ENCODE measurements around the gene HCAR3. TPM values are rescaled to one million over a fixed set of nuclear protein-coding genes. Genes with fewer than 3 reads are reported as not detected.
"Not testable (repeated sequence)": the region's sequence is repeated elsewhere in the genome, so short reads cannot be mapped to it uniquely, and the experiment has no call there.

The HCAR3 gene
- total RNA-seq, 8 experiments from 2014 or later, result 0.17 to 0.33 TPM; not detected in 6

- in situ Hi-C loops (cut with MboI; ENCODE audit: low pct_unique_long_range_greater_than_20kb in 2 of 9, low sequenced_read_pairs in 9 of 9, unreplicated experiment in 9 of 9), result loop anchor here in 1 of 9 experiments (25.0 kb wide), 1 partner anchor 95 kb away; no protein-coding TSS in a partner anchor
- ATAC-seq (replicated peaks in 6 of 8), result no peak
Measured at GRCh38 chr12:122732611-122733010, 16.0 kb upstream of the HCAR3 start.

GRCh38 chr12:122732170-122732569 lies 15.6 kb upstream of the HCAR3 start:
- H3K27ac ChIP-seq, result no peak overlapping the region
- in situ Hi-C loops (cut with MboI; ENCODE audit: low pct_unique_long_range_greater_than_20kb in 2 of 9, low sequenced_read_pairs in 9 of 9, unreplicated experiment in 9 of 9), result loop anchor here in 1 of 9 experiments (25.0 kb wide), 1 partner anchor 95 kb away; no protein-coding TSS in a partner anchor
- H3K4me1 ChIP-seq (replicated peaks in 1 of 2), result no peaks in the 10 kb centered on the region
- no peak for ATAC-seq (replicated peaks in 6 of 8)
- no peak overlapping the region for H3K4me3 ChIP-seq
- 60 to 100% (median 84%) methylated on average over 1 to 3 of the region's 3 CpGs; no CpG with 5 or more reads in 4 of the 10 experiments for WGBS, 10 experiments

More at GRCh38 chr12:122732611-122733010, 16.0 kb upstream of the HCAR3 start:
- Histone ChIP-seq H3K4me1 (replicated peaks in 1 of 2) (no peaks in the 10 kb centered on the region), H3K27ac (no peak overlapping the region), H3K4me3 (no peak overlapping the region)
- WGBS, 10 experiments, result 53 to 92% (median 68%) methylated on average over 1 to 3 of the region's 4 CpGs; no CpG with 5 or more reads in 1 of the 10 experiments

- in situ Hi-C loops (cut with MboI; ENCODE audit: low pct_unique_long_range_greater_than_20kb in 2 of 9, low sequenced_read_pairs in 9 of 9, unreplicated experiment in 9 of 9), result loop anchor here in 1 of 9 experiments (25.0 kb wide), 1 partner anchor 93 kb away; no protein-coding TSS in a partner anchor
- Histone ChIP-seq H3K4me3 (no peak within 1 kb of the TSS), H3K4me1 (replicated peaks in 1 of 2) (no peaks in the 10 kb centered on the region), H3K27ac (no peak within 1 kb of the TSS)
- WGBS, 10 experiments, result 25 to 100% (median 75%) methylated on average over 1 to 16 of the region's 32 CpGs; no CpG with 5 or more reads in 3 of the 10 experiments
- no peak for ATAC-seq (replicated peaks in 6 of 8)
Measured at GRCh38 chr12:122730215-122731014, 13.8 kb upstream of the HCAR3 start, which contains the start of gene HCAR1. TSS of gene HCAR1 (minus strand) at chr12:122730844. CDS start at chr12:122730339, 505 bp downstream.

- no peak overlapping the region for H3K4me3 ChIP-seq
- no peaks in the 10 kb centered on the region for H3K4me1 ChIP-seq (replicated peaks in 1 of 2)
- no peak overlapping the region for H3K27ac ChIP-seq
- in situ Hi-C loops (cut with MboI; ENCODE audit: low pct_unique_long_range_greater_than_20kb in 2 of 9, low sequenced_read_pairs in 9 of 9, unreplicated experiment in 9 of 9), result loop anchor here in 1 of 9 experiments (25.0 kb wide), 1 partner anchor 92 kb away; no protein-coding TSS in a partner anchor
- 60 to 100% (median 88%) methylated on average over 1 to 17 of the region's 27 CpGs; no CpG with 5 or more reads in 3 of the 10 experiments for WGBS, 10 experiments
- ATAC-seq (replicated peaks in 6 of 8), result no peak
Measured at GRCh38 chr12:122729583-122730214, 13.1 kb upstream of the HCAR3 start.

GRCh38 chr12:122726080-122726558 lies 9.5 kb upstream of the HCAR3 start:
- no peaks in the 10 kb centered on the region for H3K4me1 ChIP-seq (replicated peaks in 1 of 2)
- no peak overlapping the region for H3K27ac ChIP-seq
- H3K4me3 ChIP-seq, result no peak overlapping the region
- 55 to 100% (median 67%) methylated on average over 1 to 5 of the region's 5 CpGs for WGBS, 10 experiments
- ATAC-seq (replicated peaks in 6 of 8), result no peak
- in situ Hi-C loops (cut with MboI; ENCODE audit: low pct_unique_long_range_greater_than_20kb in 2 of 9, low sequenced_read_pairs in 9 of 9, unreplicated experiment in 9 of 9), result loop anchor here in 1 of 9 experiments (25.0 kb wide), 1 partner anchor 89 kb away; no protein-coding TSS in a partner anchor

- Histone ChIP-seq H3K27ac (no peak overlapping the region), H3K4me3 (no peak overlapping the region), H3K4me1 (replicated peaks in 1 of 2) (no peaks in the 10 kb centered on the region)
- in situ Hi-C loops (cut with MboI; ENCODE audit: low pct_unique_long_range_greater_than_20kb in 2 of 9, low sequenced_read_pairs in 9 of 9, unreplicated experiment in 9 of 9), result loop anchor here in 1 of 9 experiments (25.0 kb wide), 1 partner anchor 88 kb away; no protein-coding TSS in a partner anchor
- WGBS, 10 experiments, result 60 to 95% (median 76%) methylated on average over 1 to 6 of the region's 6 CpGs; no CpG with 5 or more reads in 1 of the 10 experiments
- no peak for ATAC-seq (replicated peaks in 6 of 8)
Measured at GRCh38 chr12:122725452-122726079, 9.0 kb upstream of the HCAR3 start.

- in situ Hi-C loops (cut with MboI; ENCODE audit: low pct_unique_long_range_greater_than_20kb in 2 of 9, low sequenced_read_pairs in 9 of 9, unreplicated experiment in 9 of 9), result loop anchor here in 1 of 9 experiments (25.0 kb wide), 1 partner anchor 87 kb away; no protein-coding TSS in a partner anchor
- H3K4me3 ChIP-seq, result no peak overlapping the region
- H3K4me1 ChIP-seq (replicated peaks in 1 of 2), result no peaks in the 10 kb centered on the region
- ATAC-seq (replicated peaks in 6 of 8), result no peak
- H3K27ac ChIP-seq, result no peak overlapping the region
- 60 to 100% (median 88%) methylated on average over 1 to 10 of the region's 12 CpGs; no CpG with 5 or more reads in 1 of the 10 experiments for WGBS, 10 experiments
Measured at GRCh38 chr12:122724641-122725243, 8.1 kb upstream of the HCAR3 start.

- no peak overlapping the region for H3K4me3 ChIP-seq
- no peaks in the 10 kb centered on the region for H3K4me1 ChIP-seq (replicated peaks in 1 of 2)
- no peak for ATAC-seq (replicated peaks in 6 of 8)
- H3K27ac ChIP-seq, result no peak overlapping the region
- in situ Hi-C loops (cut with MboI; ENCODE audit: low pct_unique_long_range_greater_than_20kb in 2 of 9, low sequenced_read_pairs in 9 of 9, unreplicated experiment in 9 of 9), result no loop called here
- 67 to 100% (median 80%) methylated on average over 1 of the region's 1 CpG; no CpG with 5 or more reads in 5 of the 10 experiments for WGBS, 10 experiments
Measured at GRCh38 chr12:122722387-122722786, 5.8 kb upstream of the HCAR3 start.

- WGBS, 10 experiments, result 55 to 100% (median 91%) methylated on average over 1 to 11 of the region's 11 CpGs; no CpG with 5 or more reads in 1 of the 10 experiments
- Histone ChIP-seq H3K27ac (no peak overlapping the region), H3K4me3 (no peak overlapping the region), H3K4me1 (replicated peaks in 1 of 2) (no peaks in the 10 kb centered on the region)
- in situ Hi-C loops (cut with MboI; ENCODE audit: low pct_unique_long_range_greater_than_20kb in 2 of 9, low sequenced_read_pairs in 9 of 9, unreplicated experiment in 9 of 9), result no loop called here
- no peak for ATAC-seq (replicated peaks in 6 of 8)
Measured at GRCh38 chr12:122721057-122721545, 4.5 kb upstream of the HCAR3 start.

- 60% methylated on average over 1 of the region's 6 CpGs; no CpG with 5 or more reads in 9 of the 10 experiments for WGBS, 10 experiments
- H3K27ac ChIP-seq; in situ Hi-C loops (cut with MboI; ENCODE audit: low pct_unique_long_range_greater_than_20kb in 2 of 9, low sequenced_read_pairs in 9 of 9, unreplicated experiment in 9 of 9); H3K4me1 ChIP-seq (replicated peaks in 1 of 2); H3K4me3 ChIP-seq; ATAC-seq (replicated peaks in 6 of 8): not testable (repeated sequence)
Measured at GRCh38 chr12:122715211-122715610, 1.4 kb downstream of the HCAR3 start.

GRCh38 chr12:122713491-122714188 lies 3.0 kb downstream of the HCAR3 start:
- no CpG with 5 or more reads among the region's 10 CpGs for WGBS, 10 experiments
- ATAC-seq (replicated peaks in 6 of 8); H3K4me1 ChIP-seq (replicated peaks in 1 of 2); H3K27ac ChIP-seq; H3K4me3 ChIP-seq; in situ Hi-C loops (cut with MboI; ENCODE audit: low pct_unique_long_range_greater_than_20kb in 2 of 9, low sequenced_read_pairs in 9 of 9, unreplicated experiment in 9 of 9): not testable (repeated sequence)
